ENCODE measurements around the gene TBX1. TPM values are rescaled to one million over a fixed set of nuclear protein-coding genes. Genes with fewer than 3 reads are reported as not detected.

Gene TBX1
- polyA plus RNA-seq, 3 donors: not detected

DNA sequence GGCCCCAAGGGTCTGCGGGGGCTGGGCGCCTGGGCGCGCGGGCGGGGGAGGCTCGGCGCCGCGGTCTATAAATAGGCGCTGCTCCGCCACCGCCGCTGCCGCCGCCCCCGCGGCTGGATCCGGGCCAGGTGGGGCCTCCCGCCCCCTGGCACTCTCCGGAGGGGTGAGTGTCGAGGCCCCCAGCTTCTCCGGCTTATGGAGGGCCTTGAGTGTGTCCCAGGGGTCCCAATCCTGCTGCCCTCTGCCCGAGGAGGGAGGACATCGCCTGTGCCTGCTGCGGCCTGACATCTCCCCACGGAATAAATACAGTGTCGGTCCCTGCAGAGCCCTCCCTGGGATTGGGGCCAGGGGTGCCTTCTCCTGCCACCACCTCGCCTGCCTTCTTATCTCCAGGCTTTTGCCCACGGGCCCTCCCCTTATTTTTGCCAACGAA, 41.5 kb upstream of the TBX1 start:
- H3K4me2 ChIP-seq (replicated peaks; ENCODE audit: extremely low read depth, low read length, poor library complexity, severe bottlenecking): peak overlapping the region; percentile 72
- intact Hi-C loops (cut with micrococcal nuclease): loop anchor here in 1 of 2 donors (5.0 kb wide), 2 partner anchors 37 to 762 kb away; no protein-coding TSS in a partner anchor
- no peaks in the 10 kb centered on the region for H4K20me1 ChIP-seq (ENCODE audit: insufficient read depth, low read length)
- no peak overlapping the region for H3K4me3 ChIP-seq (replicated peaks in 1 of 3; ENCODE audit: low read depth in 2 of 3, low read length in 3 of 3)
- no peaks in the 10 kb centered on the region for H3K79me2 ChIP-seq (ENCODE audit: insufficient read depth, low read length)
- Mint-ChIP-seq H3K36me3 (peaks cover 0 to 11% of the 10 kb centered on the region in 2 donors), H3K4me3 (peak overlapping the region; percentile 34 to 76), H3K27ac (no peak overlapping the region), H3K9me3 (peaks cover 0 to 14% (median 6%) of the 10 kb centered on the region in 7 donors), H3K4me1 (peaks cover 17% of the 10 kb centered on the region), H3K27me3 (ENCODE audit: low read depth in 3 of 3) (peaks cover 52 to 89% (median 54%) of the 10 kb centered on the region in 3 donors)
- no peak for DNase-seq
- TF ChIP-seq, protein P1, sequence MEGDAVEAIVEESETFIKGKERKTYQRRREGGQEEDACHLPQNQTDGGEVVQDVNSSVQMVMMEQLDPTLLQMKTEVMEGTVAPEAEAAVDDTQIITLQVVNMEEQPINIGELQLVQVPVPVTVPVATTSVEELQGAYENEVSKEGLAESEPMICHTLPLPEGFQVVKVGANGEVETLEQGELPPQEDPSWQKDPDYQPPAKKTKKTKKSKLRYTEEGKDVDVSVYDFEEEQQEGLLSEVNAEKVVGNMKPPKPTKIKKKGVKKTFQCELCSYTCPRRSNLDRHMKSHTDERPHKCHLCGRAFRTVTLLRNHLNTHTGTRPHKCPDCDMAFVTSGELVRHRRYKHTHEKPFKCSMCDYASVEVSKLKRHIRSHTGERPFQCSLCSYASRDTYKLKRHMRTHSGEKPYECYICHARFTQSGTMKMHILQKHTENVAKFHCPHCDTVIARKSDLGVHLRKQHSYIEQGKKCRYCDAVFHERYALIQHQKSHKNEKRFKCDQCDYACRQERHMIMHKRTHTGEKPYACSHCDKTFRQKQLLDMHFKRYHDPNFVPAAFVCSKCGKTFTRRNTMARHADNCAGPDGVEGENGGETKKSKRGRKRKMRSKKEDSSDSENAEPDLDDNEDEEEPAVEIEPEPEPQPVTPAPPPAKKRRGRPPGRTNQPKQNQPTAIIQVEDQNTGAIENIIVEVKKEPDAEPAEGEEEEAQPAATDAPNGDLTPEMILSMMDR (IDR thresholded peaks at IDR 0.05): no peak
- H3K9ac ChIP-seq (ENCODE audit: insufficient read depth, low read length, poor library complexity, severe bottlenecking): peak overlapping the region; percentile 41
- H3K36me3 ChIP-seq (replicated peaks in 1 of 2; ENCODE audit: control insufficient read depth in 1 of 2, insufficient read depth in 2 of 2, low read length in 2 of 2): no peaks in the 10 kb centered on the region
- H3K27me3 ChIP-seq (ENCODE audit: control insufficient read depth in 2 of 2, insufficient read depth in 2 of 2, low read length in 2 of 2): peaks cover 10 to 78% of the 10 kb centered on the region in 2 donors
- WGBS (ENCODE audit: insufficient coverage): 4% methylated on average over 28 of the region's 31 CpGs
- peaks cover 22 to 44% of the 10 kb centered on the region in 2 donors for H3K4me1 ChIP-seq (ENCODE audit: control insufficient read depth in 1 of 2, insufficient read depth in 2 of 2, low read length in 2 of 2)
- no peak overlapping the region for H3K27ac ChIP-seq (ENCODE audit: low read depth in 1 of 2, low read length in 2 of 2)
- H3K9me3 ChIP-seq (replicated peaks in 1 of 2; ENCODE audit: control insufficient read depth in 1 of 2, insufficient read depth in 1 of 2, low read length in 2 of 2): peaks cover 0 to 18% of the 10 kb centered on the region in 2 donors
- peak overlapping the region; percentile 73 for H2AFZ ChIP-seq (ENCODE audit: insufficient read depth, low read depth, low read length, poor library complexity, severe bottlenecking)

DNA sequence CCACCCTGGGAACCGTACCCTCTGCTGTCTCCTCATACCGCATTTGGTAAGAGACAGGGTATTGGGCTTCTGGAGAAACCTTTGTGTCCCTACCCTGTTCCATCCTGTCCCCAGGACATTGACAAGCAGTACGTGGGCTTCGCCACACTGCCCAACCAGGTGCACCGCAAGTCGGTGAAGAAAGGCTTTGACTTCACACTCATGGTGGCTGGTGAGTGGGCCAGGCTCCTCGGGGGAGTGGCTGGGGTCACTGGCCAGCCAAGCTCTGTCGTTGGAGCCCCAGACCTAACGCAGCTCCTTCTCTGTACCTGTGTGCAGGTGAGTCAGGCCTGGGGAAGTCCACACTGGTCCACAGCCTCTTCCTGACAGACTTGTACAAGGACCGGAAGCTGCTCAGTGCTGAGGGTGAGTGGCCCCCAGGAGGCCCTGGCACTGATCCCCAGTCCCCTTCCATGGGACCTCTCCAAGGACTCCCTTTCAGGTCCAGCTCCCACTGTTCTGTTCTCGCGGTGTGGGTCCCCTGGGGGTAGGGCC, 41.0 kb upstream of the TBX1 start:
- Histone ChIP-seq H3K9ac (ENCODE audit: insufficient read depth, low read length, poor library complexity, severe bottlenecking) (no peak overlapping the region), H3K4me2 (replicated peaks; ENCODE audit: extremely low read depth, low read length, poor library complexity, severe bottlenecking) (no peak overlapping the region), H3K36me3 (replicated peaks in 1 of 2; ENCODE audit: control insufficient read depth in 1 of 2, insufficient read depth in 2 of 2, low read length in 2 of 2) (no peaks in the 10 kb centered on the region), H3K27ac (ENCODE audit: low read depth in 1 of 2, low read length in 2 of 2) (no peak overlapping the region), H3K4me1 (ENCODE audit: control insufficient read depth in 1 of 2, insufficient read depth in 2 of 2, low read length in 2 of 2) (peaks cover 22 to 47% of the 10 kb centered on the region in 2 donors), H2AFZ (ENCODE audit: insufficient read depth, low read depth, low read length, poor library complexity, severe bottlenecking) (no peak overlapping the region), H4K20me1 (ENCODE audit: insufficient read depth, low read length) (no peaks in the 10 kb centered on the region), H3K27me3 (ENCODE audit: control insufficient read depth in 2 of 2, insufficient read depth in 2 of 2, low read length in 2 of 2) (peaks cover 12 to 81% of the 10 kb centered on the region in 2 donors), H3K9me3 (replicated peaks in 1 of 2; ENCODE audit: control insufficient read depth in 1 of 2, insufficient read depth in 1 of 2, low read length in 2 of 2) (peaks cover 0 to 21% of the 10 kb centered on the region in 2 donors), H3K4me3 (replicated peaks in 1 of 3; ENCODE audit: low read depth in 2 of 3, low read length in 3 of 3) (no peak overlapping the region), H3K79me2 (ENCODE audit: insufficient read depth, low read length) (no peaks in the 10 kb centered on the region)
- H3K27me3 Mint-ChIP-seq (ENCODE audit: low read depth in 3 of 3): peaks cover 53 to 91% (median 56%) of the 10 kb centered on the region in 3 donors
- peaks cover 17% of the 10 kb centered on the region for H3K4me1 Mint-ChIP-seq
- peaks cover 0 to 12% of the 10 kb centered on the region in 2 donors for H3K36me3 Mint-ChIP-seq
- H3K4me3 Mint-ChIP-seq: peak overlapping the region; percentile 34 to 76
- 92% methylated on average over 8 of the region's 12 CpGs for WGBS (ENCODE audit: insufficient coverage)
- H3K27ac Mint-ChIP-seq: no peak overlapping the region
- TF ChIP-seq, protein P1 (IDR thresholded peaks at IDR 0.05): no peak
- no peak for DNase-seq
- intact Hi-C loops (cut with micrococcal nuclease): loop anchor here in 1 of 2 donors (5.0 kb wide), 2 partner anchors 37 to 762 kb away; no protein-coding TSS in a partner anchor
- peaks cover 0 to 15% (median 7%) of the 10 kb centered on the region in 7 donors for H3K9me3 Mint-ChIP-seq

Data from CD14-positive monocyte (primary cell).